Measurements from ENCODE around the gene KIAA0040.

Gene KIAA0040

GRCh38 chr1:175221557-175222175 is 29.1 kb upstream of the KIAA0040 start:
- DNase-seq (ENCODE audit: low read depth in 2 of 2): peak; percentile 13 to 33
- no peak for TF ChIP-seq CTCF (IDR thresholded peaks at IDR 0.05; ENCODE audit: low read depth, low read length)

GRCh38 chr1:175220853-175221556 is 28.4 kb upstream of the KIAA0040 start:
- DNase-seq (ENCODE audit: low read depth in 2 of 2): no peak
- H3K4me3 ChIP-seq (replicated peaks in 1 of 2; ENCODE audit: low read depth in 2 of 2, low read length in 2 of 2): no peak overlapping the region
- no peak for TF ChIP-seq CTCF (IDR thresholded peaks at IDR 0.05; ENCODE audit: low read depth, low read length)

More at GRCh38 chr1:175221557-175222175, 29.1 kb upstream of the KIAA0040 start:
- H3K4me3 ChIP-seq (replicated peaks in 1 of 2; ENCODE audit: low read depth in 2 of 2, low read length in 2 of 2): no peak overlapping the region

- DNase-seq (ENCODE audit: low read depth in 2 of 2): no peak
- H3K4me3 ChIP-seq (replicated peaks in 1 of 2; ENCODE audit: low read depth in 2 of 2, low read length in 2 of 2): no peak overlapping the region
- no peak for TF ChIP-seq CTCF (IDR thresholded peaks at IDR 0.05; ENCODE audit: low read depth, low read length)
Observed at GRCh38 chr1:175219774-175220173, 27.2 kb upstream of the KIAA0040 start.

GRCh38 chr1:175218786-175219434 is 26.3 kb upstream of the KIAA0040 start:
- no peak overlapping the region for H3K4me3 ChIP-seq (replicated peaks in 1 of 2; ENCODE audit: low read depth in 2 of 2, low read length in 2 of 2)
- no peak for DNase-seq (ENCODE audit: low read depth in 2 of 2)
- no peak for TF ChIP-seq CTCF (IDR thresholded peaks at IDR 0.05; ENCODE audit: low read depth, low read length)

GRCh38 chr1:175217721-175218531 is 25.4 kb upstream of the KIAA0040 start:
- no peak for DNase-seq (ENCODE audit: low read depth in 2 of 2)
- TF ChIP-seq CTCF (IDR thresholded peaks at IDR 0.05; ENCODE audit: low read depth, low read length): no peak
- H3K4me3 ChIP-seq (replicated peaks in 1 of 2; ENCODE audit: low read depth in 2 of 2, low read length in 2 of 2): no peak overlapping the region

- no peak for TF ChIP-seq CTCF (IDR thresholded peaks at IDR 0.05; ENCODE audit: low read depth, low read length)
- DNase-seq (ENCODE audit: low read depth in 2 of 2): no peak
- H3K4me3 ChIP-seq (replicated peaks in 1 of 2; ENCODE audit: low read depth in 2 of 2, low read length in 2 of 2): no peak overlapping the region
Observed at GRCh38 chr1:175216444-175216843, 23.9 kb upstream of the KIAA0040 start.
